GM10266 (cell line): Measurements from ENCODE around the gene TNFRSF8.

Source experiments
- DNase-seq: peaks from one replicate; pipeline ENCODE4 v3.0.0; 2012; ENCODE audit errors: extremely low spot score
- TF ChIP-seq, protein P1 (sequence below): IDR thresholded peaks from 2 replicates; pipeline ENCODE4 v1.5.1; 2012; ENCODE audit warnings: mild to moderate bottlenecking, low read depth; ENCODE audit not compliant: control insufficient read depth, insufficient read depth; ENCODE audit errors: missing control alignments

The TNFRSF8 gene

GRCh38 chr1:12185036-12185917 lies 122.2 kb downstream of the TNFRSF8 start:
- TF ChIP-seq, protein P1, sequence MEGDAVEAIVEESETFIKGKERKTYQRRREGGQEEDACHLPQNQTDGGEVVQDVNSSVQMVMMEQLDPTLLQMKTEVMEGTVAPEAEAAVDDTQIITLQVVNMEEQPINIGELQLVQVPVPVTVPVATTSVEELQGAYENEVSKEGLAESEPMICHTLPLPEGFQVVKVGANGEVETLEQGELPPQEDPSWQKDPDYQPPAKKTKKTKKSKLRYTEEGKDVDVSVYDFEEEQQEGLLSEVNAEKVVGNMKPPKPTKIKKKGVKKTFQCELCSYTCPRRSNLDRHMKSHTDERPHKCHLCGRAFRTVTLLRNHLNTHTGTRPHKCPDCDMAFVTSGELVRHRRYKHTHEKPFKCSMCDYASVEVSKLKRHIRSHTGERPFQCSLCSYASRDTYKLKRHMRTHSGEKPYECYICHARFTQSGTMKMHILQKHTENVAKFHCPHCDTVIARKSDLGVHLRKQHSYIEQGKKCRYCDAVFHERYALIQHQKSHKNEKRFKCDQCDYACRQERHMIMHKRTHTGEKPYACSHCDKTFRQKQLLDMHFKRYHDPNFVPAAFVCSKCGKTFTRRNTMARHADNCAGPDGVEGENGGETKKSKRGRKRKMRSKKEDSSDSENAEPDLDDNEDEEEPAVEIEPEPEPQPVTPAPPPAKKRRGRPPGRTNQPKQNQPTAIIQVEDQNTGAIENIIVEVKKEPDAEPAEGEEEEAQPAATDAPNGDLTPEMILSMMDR = no peak
- no peak for DNase-seq

GRCh38 chr1:12185918-12186678 lies 123.0 kb downstream of the TNFRSF8 start:
- no peak for DNase-seq
- TF ChIP-seq, protein P1 = no peak

DNA sequence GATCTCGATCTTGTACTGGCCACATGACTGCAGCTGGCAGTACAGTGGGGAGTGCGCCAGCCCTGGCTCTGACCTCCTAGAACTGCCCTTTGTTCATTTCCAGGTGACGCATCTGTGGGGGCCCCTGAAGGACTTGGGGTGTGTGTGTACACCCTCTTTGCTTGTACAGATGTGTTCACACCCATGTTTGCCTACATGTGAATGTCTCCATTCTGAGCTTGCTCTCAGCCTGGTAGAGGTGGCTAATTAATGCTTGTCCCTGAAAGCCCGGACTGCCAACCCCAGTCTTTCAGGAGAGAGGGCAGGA lies 123.5 kb downstream of the TNFRSF8 start:
- DNase-seq = no peak
- TF ChIP-seq, protein P1 = no peak

DNA sequence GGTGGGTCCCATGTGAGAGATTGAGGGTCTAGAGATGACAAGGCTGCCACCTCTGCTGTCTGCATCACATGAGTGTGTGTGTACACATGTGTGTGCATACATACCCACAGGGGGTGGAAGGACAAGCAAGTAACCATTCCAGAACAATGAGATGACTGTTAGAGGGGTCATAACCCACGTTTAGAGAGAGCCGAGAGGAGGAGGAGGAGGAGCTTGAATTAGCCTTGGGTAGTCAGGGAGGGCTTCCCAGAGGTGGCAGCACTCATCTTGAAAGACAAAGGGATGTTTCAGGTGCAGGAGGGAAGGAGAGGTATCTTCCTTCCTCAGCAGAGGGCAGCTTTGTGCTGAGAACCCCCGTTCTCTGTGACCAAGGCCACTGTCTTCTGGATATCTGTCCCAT lies 125.0 kb downstream of the TNFRSF8 start:
- no peak for DNase-seq
- TF ChIP-seq, protein P1 = no peak

DNA sequence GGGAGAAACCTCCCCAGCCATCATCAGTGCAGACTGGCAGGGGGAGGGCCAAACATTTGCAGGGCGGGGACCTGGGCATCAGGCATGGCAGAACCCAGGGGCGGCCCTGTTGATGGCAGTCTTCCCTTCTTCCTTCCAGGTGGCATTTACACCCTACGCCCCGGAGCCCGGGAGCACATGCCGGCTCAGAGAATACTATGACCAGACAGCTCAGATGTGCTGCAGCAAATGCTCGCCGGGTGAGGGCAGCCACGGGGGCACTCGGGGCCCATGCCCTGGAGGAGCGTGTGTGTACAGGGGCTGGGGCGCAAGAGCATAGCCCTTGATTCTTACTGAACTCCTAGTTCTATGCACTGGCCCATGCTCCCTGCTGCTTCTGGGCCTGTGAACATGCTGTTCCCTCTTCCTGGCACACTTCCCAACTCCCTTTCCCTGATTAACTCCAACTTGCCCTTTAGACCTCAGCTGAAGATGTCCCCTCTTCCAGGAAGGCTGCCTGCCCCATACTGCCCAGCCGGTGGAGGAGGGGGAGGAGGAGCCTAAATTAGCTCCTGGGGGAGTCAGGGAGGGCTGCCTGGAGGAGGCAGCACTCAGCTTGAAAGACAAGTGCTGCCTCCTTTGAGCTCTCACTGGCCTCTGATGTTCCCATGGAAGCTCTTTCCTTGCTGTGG lies 125.7 kb downstream of the TNFRSF8 start:
- DNase-seq = no peak
- TF ChIP-seq, protein P1 = no peak

DNA sequence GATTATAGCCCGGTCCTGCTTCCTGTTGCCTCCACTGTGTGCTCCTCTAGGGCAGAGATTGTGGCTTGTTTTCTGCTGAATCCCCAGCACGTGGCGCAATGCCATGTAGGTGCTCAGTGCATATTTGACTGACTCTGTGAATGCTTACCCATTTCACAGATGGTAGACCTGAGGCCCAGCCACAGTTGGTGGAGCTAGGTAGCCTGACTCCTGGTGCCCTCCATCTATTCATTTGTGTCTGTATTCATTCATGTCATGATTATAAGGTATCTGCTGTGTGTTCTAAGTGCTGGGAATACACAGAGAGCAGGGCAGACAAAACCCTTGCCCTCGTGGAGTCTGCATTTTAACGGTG lies 126.2 kb downstream of the TNFRSF8 start:
- no peak for DNase-seq

More for the DNA sequence above, 126.2 kb downstream of the TNFRSF8 start:
- TF ChIP-seq, protein P1 = no peak
